Measurements from ENCODE around the gene KANSL1. TPM values are rescaled to one million over a fixed set of nuclear protein-coding genes. Genes with fewer than 3 reads are reported as not detected.

KANSL1 gene
- total RNA-seq, 1 experiment from 2014 or later = 67.1 TPM

GRCh38 chr17:46194393-46195216, 1.4 kb upstream of the KANSL1 start:
- no TSS peak for BruUV-seq (replicated peaks)
- Mint-ChIP-seq H3K4me3 (ENCODE audit: unreplicated experiment) (peak overlapping the region; percentile 96), H3K27me3 (ENCODE audit: insufficient read depth, unreplicated experiment) (no peaks in the 10 kb centered on the region), H3K36me3 (ENCODE audit: insufficient read depth, unreplicated experiment) (no peaks in the 10 kb centered on the region), H3K9me3 (ENCODE audit: unreplicated experiment) (no peaks in the 10 kb centered on the region), H3K27ac (ENCODE audit: low read depth, unreplicated experiment) (peak overlapping the region; percentile 82), H3K4me1 (ENCODE audit: insufficient read depth, unreplicated experiment) (peaks cover 28% of the 10 kb centered on the region)
- ChIA-PET CTCF (interaction anchor here (0.6 to 2.3 kb wide), 8 partner anchors 9 to 136 kb away, joined by 3 to 28 read pairs (median 6); no protein-coding TSS in a partner anchor), POLR2A (interaction anchor here (0.6 to 2.3 kb wide), 8 partner anchors 12 to 191 kb away, joined by 3 to 30 read pairs (median 6); no protein-coding TSS in a partner anchor)
- peak; percentile 64 for TF ChIP-seq CTCF (IDR thresholded peaks at IDR 0.05; ENCODE audit: unreplicated experiment)
- DNase-seq (ENCODE audit: unreplicated experiment) = peak; percentile 58
- intact Hi-C loops (cut with micrococcal nuclease) = no loop called here

GRCh38 chr17:46193626-46194392, 580 bp upstream of the KANSL1 start:
- intact Hi-C loops (cut with micrococcal nuclease) = no loop called here
- Mint-ChIP-seq H3K9me3 (ENCODE audit: unreplicated experiment) (no peaks in the 10 kb centered on the region), H3K36me3 (ENCODE audit: insufficient read depth, unreplicated experiment) (no peaks in the 10 kb centered on the region), H3K4me1 (ENCODE audit: insufficient read depth, unreplicated experiment) (peaks cover 23% of the 10 kb centered on the region), H3K4me3 (ENCODE audit: unreplicated experiment) (peak overlapping the region; percentile 96), H3K27ac (ENCODE audit: low read depth, unreplicated experiment) (peak overlapping the region; percentile 82), H3K27me3 (ENCODE audit: insufficient read depth, unreplicated experiment) (no peaks in the 10 kb centered on the region)
- ChIA-PET CTCF (interaction anchor here (0.6 to 2.3 kb wide), 19 partner anchors 8 to 192 kb away, joined by 3 to 28 read pairs (median 5); no protein-coding TSS in a partner anchor), POLR2A (interaction anchor here (0.7 to 2.8 kb wide), 23 partner anchors 12 to 876 kb away, joined by 3 to 30 read pairs (median 5); no protein-coding TSS in a partner anchor)
- DNase-seq (ENCODE audit: unreplicated experiment) = peak; percentile 97
- peak; percentile 4 for TF ChIP-seq CTCF (IDR thresholded peaks at IDR 0.05; ENCODE audit: unreplicated experiment)
- no TSS peak for BruUV-seq (replicated peaks)

GRCh38 chr17:46192439-46193150, 634 bp downstream of the KANSL1 start:
- Mint-ChIP-seq H3K27ac (ENCODE audit: low read depth, unreplicated experiment) (peak overlapping the region; percentile 87), H3K4me1 (ENCODE audit: insufficient read depth, unreplicated experiment) (peaks cover 33% of the 10 kb centered on the region), H3K27me3 (ENCODE audit: insufficient read depth, unreplicated experiment) (no peaks in the 10 kb centered on the region), H3K36me3 (ENCODE audit: insufficient read depth, unreplicated experiment) (no peaks in the 10 kb centered on the region), H3K9me3 (ENCODE audit: unreplicated experiment) (no peaks in the 10 kb centered on the region), H3K4me3 (ENCODE audit: unreplicated experiment) (peak overlapping the region; percentile 96)
- TF ChIP-seq CTCF (IDR thresholded peaks at IDR 0.05; ENCODE audit: unreplicated experiment) = no peak
- ChIA-PET CTCF (interaction anchor here (0.6 to 2.3 kb wide), 22 partner anchors 7 to 191 kb away, joined by 3 to 28 read pairs (median 5); no protein-coding TSS in a partner anchor), POLR2A (interaction anchor here (0.6 to 2.8 kb wide), 38 partner anchors 10 to 878 kb away, joined by 3 to 30 read pairs (median 5); no protein-coding TSS in a partner anchor)
- intact Hi-C loops (cut with micrococcal nuclease) = no loop called here
- BruUV-seq (replicated peaks) = no TSS peak
- DNase-seq (ENCODE audit: unreplicated experiment) = peak; percentile 68
